HG03103 (cell line): ENCODE measurements around the gene DSC2.

Experiments
- ATAC-seq: cut with Tn5 transposase; IDR thresholded peaks from one replicate; pipeline ENCODE4 v1.9.1; 2021; ENCODE audit warnings: low read depth; ENCODE audit not compliant: unreplicated experiment

Gene DSC2

GRCh38 chr18:31099450-31100230 lies 2.6 kb downstream of the DSC2 start:
- no peak for ATAC-seq

GRCh38 chr18:31098878-31099277 lies 3.3 kb downstream of the DSC2 start:
- ATAC-seq, result no peak

- ATAC-seq, result no peak
Measured at GRCh38 chr18:31097666-31098065, 4.6 kb downstream of the DSC2 start.

DNA sequence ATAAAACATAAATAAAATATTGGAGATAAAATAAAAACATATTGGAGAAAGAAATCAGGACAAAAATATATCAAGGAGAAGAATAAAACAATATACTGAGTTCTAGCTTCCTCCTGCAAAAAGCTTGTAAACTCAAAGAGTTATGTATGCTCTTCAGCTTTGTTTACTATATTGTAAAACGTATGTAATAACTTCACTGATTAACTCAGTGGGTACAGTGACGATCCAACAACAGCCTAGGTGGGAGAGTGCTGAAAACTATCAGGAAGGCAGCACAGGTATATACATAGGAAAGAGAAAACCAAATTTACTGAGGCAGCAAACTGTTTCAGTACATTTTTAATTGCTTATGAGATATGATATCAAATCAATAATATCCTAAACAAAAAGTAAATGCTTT lies 8.3 kb downstream of the DSC2 start:
- no peak for ATAC-seq

GRCh38 chr18:31093294-31093693 lies 8.9 kb downstream of the DSC2 start:
- ATAC-seq, result no peak

- no peak for ATAC-seq
Measured at GRCh38 chr18:31091350-31091749, 10.9 kb downstream of the DSC2 start.

DNA sequence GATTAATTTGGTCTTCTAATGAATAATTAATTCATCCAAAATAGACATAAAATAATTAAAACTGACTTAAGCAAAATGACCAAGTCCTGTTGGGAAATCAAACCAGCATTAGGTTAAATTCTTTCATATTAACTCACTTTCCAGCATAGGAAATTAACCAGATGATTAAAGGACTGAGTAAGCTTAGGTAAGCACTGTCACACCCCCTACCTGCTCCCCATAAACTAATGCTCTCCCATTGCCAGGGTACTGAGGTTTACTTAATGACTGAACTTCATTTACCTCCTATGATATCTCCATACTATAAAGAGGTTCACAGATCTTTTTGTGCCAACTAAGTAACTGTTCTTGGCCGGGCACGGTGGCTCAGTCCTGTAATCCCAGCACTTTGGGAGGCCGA lies 13.7 kb downstream of the DSC2 start:
- no peak for ATAC-seq

DNA sequence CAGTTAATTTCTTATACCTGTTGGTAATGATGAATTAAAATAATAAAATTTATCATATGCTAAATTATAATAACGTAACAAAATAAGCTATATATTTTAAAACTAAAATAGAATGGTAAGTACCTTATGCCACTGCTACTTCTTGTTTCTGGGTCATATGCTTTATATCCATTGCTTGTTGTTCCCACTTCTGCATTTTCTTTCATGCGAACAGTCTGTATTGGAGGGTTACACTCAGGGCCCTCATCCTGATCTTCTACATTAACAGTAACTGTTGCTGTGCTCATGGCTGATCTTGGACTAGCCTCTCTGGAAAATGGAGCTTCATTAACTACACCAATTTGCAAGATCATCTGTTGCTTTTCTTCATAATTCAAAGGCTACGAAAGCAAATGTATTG lies 22.2 kb downstream of the DSC2 start:
- no peak for ATAC-seq

GRCh38 chr18:31077878-31078277 lies 24.3 kb downstream of the DSC2 start:
- ATAC-seq, result no peak

DNA sequence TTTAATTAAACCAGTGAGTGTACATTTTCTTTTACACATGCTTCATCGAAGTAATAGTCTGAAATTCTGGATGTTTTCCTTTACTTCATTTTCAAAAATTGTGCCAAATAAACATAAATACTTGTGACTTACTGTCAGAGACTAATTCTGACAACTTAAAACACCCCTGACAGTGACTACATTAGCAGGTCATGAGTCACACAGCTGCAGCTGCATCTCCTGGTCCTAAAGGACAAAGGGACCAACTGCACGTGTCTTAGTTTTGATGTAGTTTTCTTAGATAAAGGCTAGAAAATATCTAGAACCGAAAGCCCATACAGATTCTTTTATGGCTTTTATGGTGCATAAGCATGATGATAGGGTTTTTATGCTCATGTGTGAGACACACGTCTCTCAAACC lies 30.0 kb downstream of the DSC2 start:
- ATAC-seq, result no peak

GRCh38 chr18:31070206-31070605 lies 32.0 kb downstream of the DSC2 start:
- no peak for ATAC-seq

DNA sequence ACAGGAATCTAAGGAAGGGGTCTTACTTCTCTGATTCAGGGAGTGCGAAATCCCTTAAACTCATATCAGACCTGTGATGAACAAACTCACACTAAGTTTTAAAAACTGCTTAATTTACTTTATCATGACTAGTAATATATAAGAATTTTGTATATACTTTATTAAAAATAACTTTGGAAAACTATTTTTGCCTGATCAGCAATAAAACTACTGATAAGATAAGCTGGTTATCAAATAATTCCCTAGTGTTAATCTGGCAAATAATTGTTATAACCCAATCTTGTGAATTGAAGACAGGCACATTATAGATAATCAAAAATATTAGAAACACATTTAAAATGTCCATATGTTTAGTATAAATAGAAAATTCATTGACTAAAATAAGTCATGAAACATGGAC lies 36.0 kb downstream of the DSC2 start:
- no peak for ATAC-seq

- ATAC-seq, result no peak
Measured at GRCh38 chr18:31065036-31065773, 37.0 kb downstream of the DSC2 start.

- ATAC-seq, result peak; percentile 67
Measured at GRCh38 chr18:31064130-31064529, 38.1 kb downstream of the DSC2 start.

- ATAC-seq, result no peak
Measured at GRCh38 chr18:31061945-31062344, 40.3 kb downstream of the DSC2 start.

- no peak for ATAC-seq
Measured at GRCh38 chr18:31058897-31059296, 43.3 kb downstream of the DSC2 start.

- no peak for ATAC-seq
Measured at GRCh38 chr18:31057917-31058316, 44.3 kb downstream of the DSC2 start.

DNA sequence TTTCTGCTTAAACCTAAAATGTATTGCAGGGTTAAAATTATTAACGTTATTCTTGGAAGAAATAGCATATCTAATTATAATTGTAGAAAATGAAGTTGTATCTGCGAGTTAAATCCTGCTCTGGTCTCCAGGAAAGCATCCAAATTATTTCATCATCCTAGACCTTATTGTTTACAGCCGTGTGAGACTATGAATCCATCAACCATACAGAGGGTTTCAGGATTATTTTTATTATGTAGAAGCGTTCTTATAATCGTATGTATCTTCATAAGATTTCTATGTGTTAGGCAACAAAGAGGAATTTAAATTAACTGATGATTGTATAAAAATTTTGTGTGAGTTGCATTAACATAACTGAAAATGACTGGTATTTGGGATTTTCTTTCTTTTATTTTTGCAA lies 45.2 kb downstream of the DSC2 start:
- no peak for ATAC-seq

- no peak for ATAC-seq
Measured at GRCh38 chr18:31056296-31056695, 45.9 kb downstream of the DSC2 start.

DNA sequence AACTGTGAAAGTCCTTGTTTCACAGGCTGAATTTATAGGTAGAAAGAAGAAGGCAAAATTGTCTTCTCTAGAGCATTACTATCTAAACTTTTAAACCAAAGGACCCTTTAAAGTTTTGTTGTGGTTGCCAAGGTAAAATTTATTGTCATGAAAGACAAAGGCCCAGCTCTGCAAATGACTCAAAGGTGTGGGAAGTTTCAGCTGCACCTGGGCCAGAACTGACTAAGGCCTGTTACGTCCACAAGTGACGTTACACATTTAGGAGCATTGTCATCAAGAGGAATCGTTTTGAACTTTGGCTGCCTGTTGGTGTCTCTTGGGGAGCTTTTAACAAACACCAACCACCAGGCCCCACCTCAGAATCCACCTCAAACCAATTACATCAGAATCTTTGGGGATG lies 51.6 kb downstream of the DSC2 start:
- no peak for ATAC-seq

DNA sequence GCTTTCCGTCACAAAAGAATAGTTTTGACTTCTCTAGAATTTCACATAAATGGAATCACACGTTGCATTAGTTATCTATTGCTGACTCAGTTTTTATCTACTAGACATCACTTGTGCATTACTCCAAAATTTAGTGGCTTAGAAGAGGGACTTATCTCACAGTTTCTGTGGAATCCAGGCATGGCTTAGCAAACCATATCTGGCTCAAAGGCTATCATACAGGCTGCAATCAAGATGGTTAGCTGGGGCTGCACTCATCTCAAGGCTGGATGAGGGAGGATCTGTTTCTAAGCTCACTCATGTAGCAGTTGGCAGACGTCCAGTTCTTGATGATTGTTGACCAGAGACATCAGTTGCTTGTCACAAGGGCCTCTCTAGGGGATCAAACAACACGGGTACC lies 53.0 kb downstream of the DSC2 start:
- ATAC-seq, result no peak

DNA sequence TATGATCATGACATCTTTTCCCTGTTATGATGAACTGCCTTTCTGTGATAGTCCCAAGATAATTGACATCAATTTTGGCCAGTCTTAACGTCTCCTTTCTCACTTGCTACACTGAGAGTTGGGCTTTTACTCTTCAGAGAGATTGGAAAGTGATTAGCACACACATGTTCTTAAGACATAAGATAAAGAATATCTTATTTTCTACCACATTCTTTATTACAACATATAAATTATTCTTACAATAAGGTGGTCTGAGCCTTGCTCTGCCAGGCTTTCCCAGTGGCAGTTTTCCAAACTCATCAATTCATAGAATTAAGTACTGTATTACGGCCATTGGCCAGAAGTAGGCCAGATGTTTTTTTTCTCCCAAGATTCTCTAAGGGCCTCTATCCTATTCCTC lies 54.0 kb downstream of the DSC2 start:
- no peak for ATAC-seq
